T-helper 9 cell (primary cell): ENCODE data around the gene KLF13.

Source experiments
- DNase-seq: peaks from one replicate; pipeline ENCODE4 v3.0.0-alpha.2; 2020

The KLF13 gene

DNA sequence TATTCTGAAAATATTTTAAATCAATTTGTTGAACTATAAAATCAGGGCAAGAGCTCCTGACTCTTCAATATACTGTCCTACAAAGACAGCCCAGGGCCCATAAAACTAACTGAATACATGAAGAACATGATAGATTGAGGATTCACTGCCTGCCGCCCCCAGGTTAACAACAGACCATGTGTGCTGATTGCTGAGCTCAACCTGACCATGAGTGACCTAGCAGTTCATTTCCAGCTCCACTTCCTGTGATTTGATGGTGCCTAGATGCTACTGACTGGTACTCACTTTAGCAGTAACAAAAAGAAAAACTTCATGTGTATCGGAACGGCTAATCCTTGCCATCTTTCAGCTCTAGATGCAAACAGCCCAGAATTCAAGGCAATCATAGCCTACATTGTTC, 9.6 kb upstream of the KLF13 start:
- DNase-seq, result no peak

DNA sequence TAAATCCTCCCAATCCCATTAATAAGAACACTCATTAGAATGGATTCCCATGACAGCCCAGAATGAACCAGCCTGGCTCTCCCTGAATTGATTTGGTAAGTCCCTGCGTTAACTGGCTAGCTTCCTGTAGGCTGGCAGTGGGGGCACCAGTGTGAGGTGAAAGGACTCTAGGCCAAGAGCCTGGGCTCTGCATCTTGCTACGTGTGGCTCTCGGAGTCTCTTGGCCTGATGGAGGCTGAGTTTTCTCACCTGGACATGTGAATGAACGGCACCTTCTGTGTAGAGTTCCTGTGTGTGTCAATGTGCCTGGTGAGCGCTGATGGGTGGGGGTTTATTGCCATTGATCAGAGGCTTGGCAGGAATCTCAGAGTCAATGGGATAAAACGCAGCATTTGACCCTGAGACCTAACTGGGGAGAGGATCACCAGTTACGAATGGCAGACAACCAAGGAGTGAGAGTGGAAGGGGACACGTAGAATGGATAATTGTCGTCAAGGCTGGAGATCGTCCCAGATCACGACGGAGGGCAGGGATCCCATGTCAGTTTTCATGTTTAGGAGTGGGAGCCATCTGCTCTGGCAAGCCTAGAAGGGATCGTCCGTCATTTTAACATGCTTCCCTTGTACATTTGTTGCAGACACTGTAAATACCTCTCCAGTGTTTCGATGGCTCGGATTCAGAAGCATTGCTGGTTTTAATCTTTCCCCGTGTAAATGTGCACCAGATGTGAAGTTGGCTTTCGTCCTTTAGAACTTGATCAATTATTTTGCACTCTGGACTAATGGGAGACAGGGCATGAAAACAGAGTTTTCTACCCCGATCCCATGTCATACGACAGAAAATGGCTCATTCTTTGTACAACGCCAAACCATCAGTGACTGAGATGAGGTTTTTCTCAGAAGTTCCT, 9.0 kb upstream of the KLF13 start:
- no peak for DNase-seq

DNA sequence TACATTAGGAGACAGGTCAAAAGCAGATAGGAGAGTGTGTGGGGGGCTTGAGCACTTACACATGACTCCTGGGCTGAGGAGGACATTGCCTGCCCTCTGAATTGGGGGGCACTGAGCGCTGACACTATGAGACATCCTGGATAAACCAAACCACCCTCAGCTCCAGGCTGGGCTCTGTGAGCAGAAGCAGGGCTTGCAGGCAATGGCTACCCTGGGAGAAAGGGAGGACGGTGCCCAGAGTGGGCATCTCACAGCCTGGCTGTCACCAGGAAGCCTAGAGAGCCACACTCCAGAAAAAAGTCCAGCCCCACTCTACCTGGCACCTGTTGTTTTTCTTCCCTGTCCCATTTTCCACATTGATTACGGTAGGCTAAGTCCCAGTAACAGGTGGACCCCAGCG, 8.2 kb upstream of the KLF13 start:
- DNase-seq, result no peak

DNA sequence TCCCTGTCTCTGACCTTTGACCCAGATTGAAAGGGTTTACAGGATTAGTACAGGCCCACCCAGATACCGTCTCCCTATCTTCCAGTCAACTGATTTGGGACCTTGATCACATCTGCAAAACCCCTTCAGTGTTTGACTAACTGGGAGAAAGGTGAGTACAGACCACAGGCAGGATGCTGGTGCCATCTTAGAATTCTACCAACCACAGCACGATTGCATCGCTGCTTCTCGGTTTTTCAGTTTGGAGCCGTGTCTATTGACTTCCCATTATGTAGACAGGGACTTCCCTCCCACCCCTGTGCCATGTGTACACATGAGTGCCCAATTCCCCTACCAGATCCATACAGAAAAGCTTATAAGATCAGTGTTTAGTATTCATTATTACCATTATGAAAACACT, 6.6 kb upstream of the KLF13 start:
- no peak for DNase-seq

DNA sequence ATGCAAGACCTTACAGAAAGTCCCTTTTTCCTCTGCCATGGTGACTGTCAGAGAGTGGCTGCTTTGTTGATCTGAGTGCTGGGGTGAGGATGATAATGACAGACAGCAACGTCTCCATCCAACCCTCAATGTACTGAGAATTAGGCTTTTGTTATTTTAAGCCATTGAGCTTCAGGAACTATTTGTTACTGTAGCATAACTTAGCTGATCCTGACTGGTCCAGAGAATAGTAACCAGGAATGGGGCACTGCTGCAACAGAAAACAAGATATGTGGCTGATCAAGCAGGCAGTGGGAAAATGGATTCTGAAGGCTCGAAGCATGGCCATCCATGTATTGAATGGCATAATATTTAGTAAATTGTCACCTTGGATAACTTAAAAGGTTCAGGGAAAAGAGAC, 5.2 kb upstream of the KLF13 start:
- no peak for DNase-seq

DNA sequence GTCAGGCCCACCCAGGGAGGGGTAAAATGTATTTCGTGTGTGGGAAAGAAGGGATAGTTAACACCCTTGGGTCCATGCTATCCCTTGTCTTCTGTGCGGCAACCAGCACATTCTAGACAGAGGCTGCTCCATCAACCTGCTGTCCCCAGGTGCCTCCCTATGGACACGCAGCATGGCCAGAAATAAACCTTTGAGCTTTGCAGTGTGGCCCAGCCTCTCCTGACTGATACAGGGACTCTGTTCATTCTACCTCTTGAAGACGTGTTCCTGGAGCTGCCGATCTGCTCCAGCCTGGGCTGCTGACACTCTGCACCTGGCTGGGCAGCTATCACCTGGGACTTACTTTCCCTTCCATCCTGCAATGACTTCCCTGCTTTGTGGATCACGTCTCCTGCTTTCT, 4.1 kb upstream of the KLF13 start:
- no peak for DNase-seq

DNA sequence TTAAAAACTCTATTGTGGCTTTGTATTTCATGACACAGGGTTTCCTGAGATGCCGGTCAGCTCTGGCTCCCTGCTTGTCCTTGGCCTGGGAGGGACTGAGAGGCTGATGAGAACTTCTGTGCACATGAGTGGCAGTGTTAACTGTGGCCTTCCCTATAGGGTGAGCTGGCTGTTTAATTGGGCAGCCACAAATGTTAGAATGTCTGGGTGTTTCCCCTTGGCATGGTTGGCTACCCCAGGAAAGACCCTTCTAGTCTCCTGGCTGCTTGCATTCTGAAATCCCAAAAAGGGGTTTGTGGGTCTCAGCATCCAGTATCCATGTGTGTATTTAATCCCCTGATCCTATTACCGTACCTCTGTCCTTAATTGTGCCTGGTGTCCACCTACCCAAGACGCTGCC, 3.0 kb upstream of the KLF13 start:
- no peak for DNase-seq

DNA sequence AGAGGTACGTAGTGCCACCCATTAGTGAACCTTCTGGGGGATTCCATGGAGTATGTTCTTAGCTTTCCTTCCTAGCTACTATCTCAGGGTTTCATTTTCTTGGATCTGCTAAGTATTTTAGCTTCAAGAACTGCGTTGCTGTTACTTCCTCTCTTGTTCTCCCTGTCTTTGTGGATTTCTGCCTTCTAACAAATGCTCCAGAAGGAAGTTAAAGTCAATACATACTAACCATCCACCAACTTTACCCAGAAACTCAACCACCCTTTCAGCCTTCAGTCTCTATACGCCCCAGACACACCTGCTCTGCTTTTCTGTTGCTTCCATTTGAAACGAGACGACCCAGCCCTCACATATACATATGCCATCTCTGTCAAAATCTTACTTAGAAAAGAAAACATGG, 2.4 kb upstream of the KLF13 start:
- DNase-seq, result no peak

DNA sequence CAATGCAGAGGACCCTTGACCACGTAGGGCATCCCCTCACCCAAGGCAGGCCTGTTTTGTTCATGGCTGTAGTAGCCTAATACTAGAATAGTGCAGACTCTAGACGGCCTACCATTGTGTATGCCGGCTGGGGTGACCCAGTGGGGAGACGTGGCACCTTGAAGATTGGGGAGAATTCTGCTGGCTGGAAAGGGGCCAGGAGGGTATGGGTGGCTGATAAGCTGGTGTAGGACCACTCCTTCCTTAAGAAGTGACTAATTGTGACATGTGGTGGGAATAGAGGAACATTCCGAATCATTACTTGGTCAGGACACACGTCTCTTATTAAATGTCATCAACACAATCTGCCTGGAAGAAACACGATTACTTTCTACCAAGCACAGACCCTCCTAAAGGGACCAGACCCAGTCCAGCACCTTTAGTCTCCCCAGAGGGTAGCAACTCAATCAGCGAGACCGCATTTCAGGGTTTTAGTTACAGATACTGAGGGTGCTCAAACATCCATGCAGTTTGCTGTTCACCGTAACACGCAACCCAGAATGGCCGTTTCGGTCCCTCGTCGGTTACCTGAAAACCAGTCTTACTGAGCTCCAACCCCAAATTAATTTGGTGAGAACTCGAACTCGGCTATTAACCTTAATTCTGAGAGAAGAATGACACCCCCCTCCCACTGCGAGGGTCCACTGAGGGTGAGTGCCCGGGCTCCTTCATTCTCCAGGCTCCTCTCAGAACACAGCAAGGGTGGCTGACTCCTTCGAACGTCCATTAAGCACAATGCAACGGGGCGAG, 1.6 kb upstream of the KLF13 start:
- no peak for DNase-seq

DNA sequence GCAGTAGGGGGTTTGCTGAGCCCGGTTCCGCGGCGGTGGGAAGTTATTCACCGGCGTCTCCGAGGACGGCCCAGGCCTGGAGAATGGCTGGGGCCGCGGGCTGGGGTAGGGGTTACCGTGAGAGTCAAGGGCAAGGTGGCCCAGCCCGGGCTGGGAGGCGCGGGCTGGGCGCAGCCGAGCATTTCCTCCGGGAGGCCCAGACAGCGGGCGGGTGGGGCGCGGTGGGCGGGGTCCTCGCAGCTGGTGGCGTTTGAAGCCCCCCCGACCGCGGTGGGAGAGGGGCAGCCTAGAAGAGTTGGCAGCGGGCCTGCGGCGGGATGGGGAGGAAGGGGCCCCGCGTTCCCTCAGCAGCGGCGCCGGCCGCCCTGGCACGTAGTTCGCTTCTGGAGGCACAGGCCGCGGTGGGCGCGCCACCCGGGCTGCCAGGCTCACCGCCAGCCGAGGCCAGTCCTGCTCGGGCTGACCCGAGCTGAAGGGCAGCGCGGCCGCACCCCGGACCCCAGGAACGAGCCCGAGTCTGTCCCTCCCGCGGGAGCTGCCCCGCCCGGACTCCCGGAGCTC, 960 bp upstream of the KLF13 start:
- peak; percentile 61 for DNase-seq

DNA sequence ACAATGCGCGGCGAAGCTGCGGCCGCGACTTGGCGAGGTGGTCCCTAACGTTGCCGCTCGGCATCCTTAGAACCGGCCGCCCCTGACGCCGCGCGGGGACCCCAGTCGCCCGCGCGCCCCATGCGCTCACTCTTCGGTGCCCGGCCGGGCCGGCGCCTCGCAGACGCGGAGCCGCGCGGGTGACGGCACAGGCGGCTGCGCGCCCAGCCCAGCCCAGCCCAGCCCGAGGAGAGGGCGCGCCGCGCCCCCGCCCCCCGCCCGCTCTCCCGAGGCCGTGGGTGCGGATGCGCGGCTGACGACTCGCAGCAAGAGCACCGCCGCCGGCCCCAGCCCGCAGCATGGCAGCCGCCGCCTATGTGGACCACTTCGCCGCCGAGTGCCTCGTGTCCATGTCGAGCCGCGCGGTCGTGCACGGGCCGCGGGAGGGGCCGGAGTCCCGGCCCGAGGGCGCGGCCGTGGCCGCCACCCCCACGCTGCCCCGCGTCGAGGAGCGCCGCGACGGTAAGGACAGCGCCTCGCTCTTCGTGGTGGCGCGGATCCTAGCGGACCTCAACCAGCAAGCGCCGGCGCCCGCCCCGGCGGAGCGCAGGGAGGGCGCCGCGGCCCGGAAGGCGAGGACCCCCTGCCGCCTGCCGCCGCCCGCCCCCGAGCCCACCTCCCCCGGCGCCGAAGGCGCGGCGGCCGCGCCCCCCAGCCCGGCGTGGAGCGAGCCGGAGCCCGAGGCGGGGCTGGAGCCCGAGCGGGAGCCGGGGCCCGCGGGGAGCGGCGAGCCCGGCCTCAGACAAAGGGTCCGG, 437 bp downstream of the KLF13 start:
- DNase-seq, result peak; percentile 69

DNA sequence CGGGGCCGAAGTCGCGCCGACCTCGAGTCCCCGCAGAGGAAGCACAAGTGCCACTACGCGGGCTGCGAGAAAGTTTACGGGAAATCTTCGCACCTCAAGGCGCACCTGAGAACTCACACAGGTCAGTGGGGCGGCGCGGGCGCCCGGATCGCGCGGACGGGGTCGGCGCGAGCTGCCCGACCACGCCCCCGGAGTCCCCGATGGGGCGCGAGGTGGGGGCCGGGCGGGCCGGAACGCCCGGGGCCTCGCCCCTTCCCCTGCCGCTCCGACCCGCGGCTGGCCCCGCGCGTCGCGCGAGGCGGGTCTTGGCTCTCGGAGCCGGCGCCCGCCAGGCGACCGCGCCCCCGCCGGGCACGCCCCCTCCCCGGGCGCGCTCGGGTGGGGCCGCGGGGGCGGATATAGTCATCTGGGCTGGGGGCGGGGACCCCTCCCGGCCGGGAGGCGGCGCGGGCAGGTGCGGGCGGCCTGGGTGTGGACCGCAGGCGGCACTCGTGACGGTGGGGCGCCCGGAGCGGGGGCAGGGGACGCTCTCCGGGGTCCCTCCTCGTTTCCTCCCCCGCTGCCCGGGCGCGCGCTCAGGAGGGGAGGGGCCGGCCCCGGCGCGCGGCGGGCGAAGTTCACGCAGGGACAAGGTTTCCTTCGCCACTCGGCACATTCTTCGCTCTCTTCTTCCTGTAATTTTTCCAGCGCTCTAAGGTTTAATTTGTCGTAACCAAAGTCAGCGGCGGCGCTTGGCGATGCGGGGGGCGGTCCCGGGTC, 1.2 kb downstream of the KLF13 start:
- DNase-seq, result peak; percentile 76

DNA sequence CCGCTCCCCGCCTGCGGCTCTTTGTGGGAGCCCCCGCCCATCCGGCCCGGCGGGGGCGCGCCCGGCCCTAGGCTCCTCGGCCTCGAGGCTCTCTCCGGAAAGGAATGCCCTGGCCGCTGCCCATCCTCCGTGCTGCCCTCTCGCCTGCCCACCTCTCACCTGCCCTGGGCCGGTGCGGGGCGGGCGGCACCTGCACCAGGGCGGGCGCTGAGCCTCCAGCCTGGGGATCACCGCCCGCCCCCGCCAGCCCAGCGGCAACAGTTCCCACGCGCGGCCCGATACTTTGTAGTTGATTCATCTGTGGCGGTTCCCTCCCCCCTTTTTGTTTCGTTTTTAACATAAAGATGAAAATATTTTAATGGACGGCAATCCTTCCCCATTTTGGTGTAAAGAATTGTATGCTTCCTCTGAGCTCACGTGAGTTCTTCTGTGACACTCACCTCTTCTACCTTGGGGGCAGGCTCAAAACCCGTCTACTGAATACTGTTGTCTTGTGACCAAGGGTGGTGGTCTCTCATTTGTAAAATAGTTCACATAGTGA, 1.9 kb downstream of the KLF13 start:
- DNase-seq, result peak; percentile 60

DNA sequence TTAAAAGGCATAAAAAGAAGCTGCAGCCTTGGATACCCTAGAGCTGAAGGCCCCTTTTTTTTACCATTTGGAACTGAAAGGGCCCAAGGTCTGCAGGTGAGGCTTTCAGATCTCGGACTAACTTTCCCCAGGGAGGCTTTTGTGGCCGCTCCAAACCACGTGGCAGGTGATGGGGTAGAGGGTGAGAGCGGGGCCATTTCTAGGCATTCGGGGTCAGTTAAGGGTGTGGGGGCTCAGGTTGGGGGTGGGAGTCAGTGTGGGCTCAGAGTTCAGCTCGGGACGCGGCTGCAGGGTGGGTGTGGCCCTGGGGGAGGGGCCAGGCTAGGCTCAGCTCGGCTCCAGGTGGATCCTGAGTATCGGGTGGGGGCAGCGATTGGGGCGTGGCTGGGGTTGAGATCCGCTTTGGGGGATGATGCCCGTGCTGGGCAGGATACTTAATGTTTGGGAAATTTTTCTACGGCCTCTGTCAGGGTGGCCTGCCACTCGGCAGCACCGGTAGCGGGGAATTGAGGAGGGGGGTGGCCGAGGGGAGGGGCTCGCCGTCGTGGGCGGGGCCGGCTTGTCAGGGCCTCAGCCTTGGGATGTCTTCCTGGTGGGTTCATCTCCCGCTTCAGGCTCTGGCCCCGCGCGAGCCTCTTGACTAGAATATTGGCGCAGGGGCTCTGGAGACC, 2.5 kb downstream of the KLF13 start:
- DNase-seq, result no peak

DNA sequence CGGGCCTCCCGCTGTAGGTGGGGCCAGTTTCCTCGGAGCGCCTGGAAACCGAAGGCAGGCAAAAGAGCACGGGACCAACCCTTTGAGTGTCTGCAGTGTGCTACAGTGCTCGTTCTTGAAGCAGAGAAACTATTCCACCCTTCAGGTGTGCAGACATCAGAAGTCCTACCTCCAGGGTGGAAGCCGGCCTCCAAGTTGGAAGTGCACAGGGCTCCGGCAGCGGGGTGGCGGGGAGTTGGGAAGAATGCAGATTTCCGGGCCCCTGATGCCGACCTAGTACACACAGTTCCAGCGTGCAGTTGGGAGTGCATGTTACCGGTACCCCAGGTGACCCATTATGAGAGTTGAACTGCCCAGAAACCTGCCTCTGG, 3.0 kb downstream of the KLF13 start:
- DNase-seq, result no peak

DNA sequence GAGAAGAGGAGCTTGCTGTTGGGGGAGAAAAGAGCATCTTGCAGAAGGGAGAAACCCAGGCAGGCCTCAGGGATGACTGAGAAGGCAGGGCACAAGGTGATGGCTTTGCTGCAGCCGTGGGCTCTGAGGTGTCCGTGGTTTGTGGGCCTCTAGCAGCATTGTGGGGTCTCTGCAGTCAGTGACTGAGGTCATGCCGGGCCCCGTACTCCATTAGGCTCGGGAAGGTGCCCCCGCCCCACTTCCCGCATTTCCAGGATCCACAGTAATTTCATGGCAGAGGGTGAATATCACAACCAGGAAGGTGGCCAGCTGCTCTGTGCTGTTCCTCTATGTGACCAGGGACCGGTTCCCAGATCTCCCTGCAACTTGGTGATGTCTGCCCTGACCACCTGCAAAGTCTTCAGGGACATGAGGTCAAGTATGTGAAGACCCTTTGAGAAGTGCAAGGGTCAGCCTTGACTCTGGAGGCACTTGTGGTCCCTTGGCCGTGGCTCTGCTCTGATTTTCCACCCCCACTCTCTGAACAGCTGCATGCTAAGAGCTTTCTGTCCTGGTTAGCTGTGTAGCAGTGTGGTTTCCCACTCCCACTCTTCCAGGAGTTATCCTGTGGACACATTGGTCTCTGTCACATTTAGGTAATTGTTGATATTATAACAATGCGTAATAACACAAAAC, 3.6 kb downstream of the KLF13 start:
- no peak for DNase-seq

DNA sequence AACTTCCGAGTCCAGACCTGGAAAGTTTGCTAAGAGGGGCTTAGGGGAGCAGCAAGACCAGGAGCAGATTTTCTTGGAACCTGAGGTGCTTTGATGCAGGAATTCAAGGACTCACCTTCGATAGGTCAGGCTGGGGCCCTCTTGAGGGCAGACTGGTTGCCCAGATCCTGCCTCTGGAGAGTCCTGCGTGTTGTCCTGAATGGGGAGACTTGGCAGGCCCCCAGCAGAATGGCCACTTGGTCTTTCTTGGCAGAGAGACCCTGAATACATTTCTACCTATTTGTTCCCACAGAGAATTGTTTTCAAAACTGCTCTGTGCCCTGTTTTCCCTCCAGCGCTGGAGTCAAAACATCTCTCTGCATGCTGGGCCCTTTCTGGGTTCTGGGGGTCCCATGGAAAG, 4.2 kb downstream of the KLF13 start:
- DNase-seq, result no peak

DNA sequence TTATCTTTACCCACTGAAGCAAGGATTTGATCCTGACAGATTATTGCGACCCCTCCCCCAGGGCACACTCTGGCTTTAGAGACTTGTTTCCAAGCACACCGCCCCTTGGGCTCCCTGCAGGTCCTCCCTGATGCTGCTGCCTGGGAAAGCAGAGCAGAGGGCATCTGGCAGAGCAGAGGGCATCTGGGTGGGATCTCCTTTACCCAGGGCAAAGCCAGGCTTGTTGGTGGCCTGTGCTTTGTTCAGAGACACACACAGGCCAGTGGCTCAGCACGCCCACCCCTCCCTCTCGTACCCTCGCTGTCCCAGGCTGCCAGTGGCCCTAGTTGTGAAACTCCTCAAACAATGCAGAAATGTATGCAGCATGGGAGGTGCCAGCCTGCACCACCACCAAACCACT, 4.8 kb downstream of the KLF13 start:
- no peak for DNase-seq

DNA sequence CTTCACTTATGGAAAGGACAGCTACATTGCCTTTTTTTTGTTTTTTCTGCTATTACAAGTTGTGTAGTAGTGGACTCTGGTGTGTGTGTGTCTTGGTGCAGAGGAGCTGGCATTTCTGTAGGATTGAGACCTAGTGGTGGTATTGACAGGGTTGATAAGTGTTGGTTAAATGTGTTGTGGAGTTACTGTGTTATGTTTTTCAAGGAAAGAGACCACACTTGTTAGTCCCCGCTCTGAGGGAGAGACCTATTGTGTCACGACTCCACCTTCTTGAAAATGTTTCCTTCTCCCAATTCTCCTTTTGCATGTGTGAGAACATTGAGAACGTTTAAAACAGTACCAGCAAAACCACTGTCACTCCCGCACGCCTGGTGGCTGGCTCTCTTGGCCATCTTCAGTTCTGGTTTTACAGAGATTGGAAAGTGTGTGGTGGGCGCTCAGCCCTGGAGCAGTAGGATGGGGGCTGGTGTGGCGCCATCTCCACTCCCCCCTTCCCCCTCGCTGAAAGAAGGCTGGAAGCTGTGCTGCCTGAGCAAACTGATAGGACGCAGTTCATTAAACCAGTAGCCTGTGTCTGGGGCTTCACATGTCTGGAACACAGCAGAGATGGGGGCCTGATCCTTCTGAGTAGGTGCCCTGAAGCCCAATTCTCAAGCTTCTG, 5.5 kb downstream of the KLF13 start:
- no peak for DNase-seq

DNA sequence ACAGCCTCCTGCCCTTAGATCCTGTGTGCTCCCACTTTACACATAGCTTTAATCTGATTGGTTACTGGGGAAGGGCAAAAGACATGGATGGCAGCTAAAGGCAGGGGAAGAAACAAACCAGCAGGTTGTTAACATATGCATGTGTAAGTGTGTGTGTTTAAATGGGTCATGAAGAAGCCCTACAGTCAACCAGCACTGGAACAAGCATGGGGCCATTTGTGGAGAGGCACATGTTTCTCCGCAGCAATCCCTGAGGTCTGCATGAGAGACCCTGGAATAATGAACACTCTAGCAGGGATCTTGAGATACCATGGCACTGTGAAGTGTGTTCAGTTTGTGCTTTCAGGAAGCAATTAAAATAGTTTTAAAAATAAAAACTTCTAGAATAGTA, 6.0 kb downstream of the KLF13 start:
- DNase-seq, result no peak
